HG03139 (cell line): ENCODE measurements around the gene ATP10A.
"Not testable (repeated sequence)": the region's sequence is repeated elsewhere in the genome, so short reads cannot be mapped to it uniquely, and the experiment has no call there.

Experiments
- ATAC-seq: cut with Tn5 transposase; IDR thresholded peaks from one replicate; pipeline ENCODE4 v1.9.1; 2021; ENCODE audit not compliant: unreplicated experiment

Gene ATP10A

GRCh38 chr15:25776071-25776746 lies 86.9 kb downstream of the ATP10A start:
- no peak for ATAC-seq

GRCh38 chr15:25775317-25775912 lies 87.7 kb downstream of the ATP10A start:
- ATAC-seq = peak; percentile 77

GRCh38 chr15:25774871-25775270 lies 88.3 kb downstream of the ATP10A start:
- no peak for ATAC-seq

GRCh38 chr15:25773248-25773647 lies 89.9 kb downstream of the ATP10A start:
- ATAC-seq = no peak

- ATAC-seq = no peak
These were observed 90.6 kb downstream of the ATP10A start for GRCh38 chr15:25772500-25772899.

- ATAC-seq = not testable (repeated sequence)
These were observed 91.4 kb downstream of the ATP10A start for GRCh38 chr15:25771736-25772135.

GRCh38 chr15:25771338-25771706 lies 91.8 kb downstream of the ATP10A start:
- ATAC-seq = no peak

GRCh38 chr15:25770618-25771337 lies 92.3 kb downstream of the ATP10A start:
- ATAC-seq = no peak

GRCh38 chr15:25770031-25770430 lies 93.1 kb downstream of the ATP10A start:
- ATAC-seq = no peak

- no peak for ATAC-seq
These were observed 94.9 kb downstream of the ATP10A start for GRCh38 chr15:25768271-25768670.

GRCh38 chr15:25767356-25768151 lies 95.6 kb downstream of the ATP10A start:
- ATAC-seq = no peak

GRCh38 chr15:25766417-25766816 lies 96.7 kb downstream of the ATP10A start:
- ATAC-seq = no peak

- ATAC-seq = no peak
These were observed 98.0 kb downstream of the ATP10A start for GRCh38 chr15:25764980-25765735.

- ATAC-seq = no peak
These were observed 99.2 kb downstream of the ATP10A start for GRCh38 chr15:25763954-25764353.

- ATAC-seq = no peak
These were observed 99.8 kb downstream of the ATP10A start for GRCh38 chr15:25763331-25763751.

GRCh38 chr15:25761971-25762662 lies 101.0 kb downstream of the ATP10A start:
- ATAC-seq = no peak

- no peak for ATAC-seq
These were observed 103.7 kb downstream of the ATP10A start for GRCh38 chr15:25759421-25759820.

- ATAC-seq = not testable (repeated sequence)
These were observed 104.5 kb downstream of the ATP10A start for GRCh38 chr15:25758612-25759011.

GRCh38 chr15:25743548-25744275 lies 119.4 kb downstream of the ATP10A start:
- ATAC-seq = no peak
